ENCODE results near the gene HSPD1.

DNA sequence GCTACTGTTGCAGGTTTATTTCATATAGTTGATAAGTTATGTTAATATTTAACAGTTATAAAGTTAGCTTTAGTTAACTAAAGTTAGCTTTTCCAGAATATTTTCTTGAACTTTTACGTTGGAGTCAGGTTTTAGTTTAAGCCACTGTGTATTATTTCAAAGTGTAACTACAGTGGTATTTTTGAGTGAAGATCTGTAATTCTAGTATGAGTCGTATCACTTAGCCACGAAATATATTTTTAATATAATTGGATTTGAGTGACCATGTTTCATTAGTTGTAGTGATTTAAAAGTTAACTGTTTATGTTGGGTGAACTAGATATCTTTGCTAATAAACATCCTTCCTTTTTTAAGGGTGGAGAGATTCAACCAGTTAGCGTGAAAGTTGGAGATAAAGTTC is 3.0 kb upstream of the HSPD1 start:
- TF ChIP-seq POLR2A (IDR thresholded peaks at IDR 0.05) = no peak
- TF ChIP-seq, protein P1, sequence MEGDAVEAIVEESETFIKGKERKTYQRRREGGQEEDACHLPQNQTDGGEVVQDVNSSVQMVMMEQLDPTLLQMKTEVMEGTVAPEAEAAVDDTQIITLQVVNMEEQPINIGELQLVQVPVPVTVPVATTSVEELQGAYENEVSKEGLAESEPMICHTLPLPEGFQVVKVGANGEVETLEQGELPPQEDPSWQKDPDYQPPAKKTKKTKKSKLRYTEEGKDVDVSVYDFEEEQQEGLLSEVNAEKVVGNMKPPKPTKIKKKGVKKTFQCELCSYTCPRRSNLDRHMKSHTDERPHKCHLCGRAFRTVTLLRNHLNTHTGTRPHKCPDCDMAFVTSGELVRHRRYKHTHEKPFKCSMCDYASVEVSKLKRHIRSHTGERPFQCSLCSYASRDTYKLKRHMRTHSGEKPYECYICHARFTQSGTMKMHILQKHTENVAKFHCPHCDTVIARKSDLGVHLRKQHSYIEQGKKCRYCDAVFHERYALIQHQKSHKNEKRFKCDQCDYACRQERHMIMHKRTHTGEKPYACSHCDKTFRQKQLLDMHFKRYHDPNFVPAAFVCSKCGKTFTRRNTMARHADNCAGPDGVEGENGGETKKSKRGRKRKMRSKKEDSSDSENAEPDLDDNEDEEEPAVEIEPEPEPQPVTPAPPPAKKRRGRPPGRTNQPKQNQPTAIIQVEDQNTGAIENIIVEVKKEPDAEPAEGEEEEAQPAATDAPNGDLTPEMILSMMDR (IDR thresholded peaks at IDR 0.05) = no peak

All from ovary (tissue), 3 donors.